ENCODE data around the gene AKAP10.

AKAP10 gene

DNA sequence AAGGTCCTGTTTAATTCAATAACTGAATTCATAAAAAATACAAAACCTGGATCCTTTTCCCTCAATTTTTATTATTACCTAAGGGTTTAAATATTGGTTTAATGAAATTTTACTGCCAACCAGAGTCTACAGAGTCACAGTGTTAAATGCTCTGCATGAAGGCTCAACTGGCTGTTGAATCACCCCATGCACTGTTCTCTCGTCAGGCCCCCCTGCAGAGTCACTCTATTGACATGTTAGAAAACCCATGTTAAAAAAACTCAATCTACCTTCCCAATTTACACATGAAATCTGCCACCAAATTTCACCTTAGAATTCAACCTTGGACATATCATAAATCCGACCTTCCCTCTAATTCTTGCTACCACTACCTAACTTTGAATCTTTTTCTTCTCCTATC lies 66.6 kb downstream of the AKAP10 start:
- ChIA-PET POLR2A (no interaction called here), CTCF (no interaction called here)
- no peak overlapping the region for H3K4me3 ChIP-seq (ENCODE audit: low read depth, low read length)
- TF ChIP-seq, protein P1, sequence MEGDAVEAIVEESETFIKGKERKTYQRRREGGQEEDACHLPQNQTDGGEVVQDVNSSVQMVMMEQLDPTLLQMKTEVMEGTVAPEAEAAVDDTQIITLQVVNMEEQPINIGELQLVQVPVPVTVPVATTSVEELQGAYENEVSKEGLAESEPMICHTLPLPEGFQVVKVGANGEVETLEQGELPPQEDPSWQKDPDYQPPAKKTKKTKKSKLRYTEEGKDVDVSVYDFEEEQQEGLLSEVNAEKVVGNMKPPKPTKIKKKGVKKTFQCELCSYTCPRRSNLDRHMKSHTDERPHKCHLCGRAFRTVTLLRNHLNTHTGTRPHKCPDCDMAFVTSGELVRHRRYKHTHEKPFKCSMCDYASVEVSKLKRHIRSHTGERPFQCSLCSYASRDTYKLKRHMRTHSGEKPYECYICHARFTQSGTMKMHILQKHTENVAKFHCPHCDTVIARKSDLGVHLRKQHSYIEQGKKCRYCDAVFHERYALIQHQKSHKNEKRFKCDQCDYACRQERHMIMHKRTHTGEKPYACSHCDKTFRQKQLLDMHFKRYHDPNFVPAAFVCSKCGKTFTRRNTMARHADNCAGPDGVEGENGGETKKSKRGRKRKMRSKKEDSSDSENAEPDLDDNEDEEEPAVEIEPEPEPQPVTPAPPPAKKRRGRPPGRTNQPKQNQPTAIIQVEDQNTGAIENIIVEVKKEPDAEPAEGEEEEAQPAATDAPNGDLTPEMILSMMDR (IDR thresholded peaks at IDR 0.05; ENCODE audit: insufficient read depth, low read length, missing control alignments): no peak
- no peak for DNase-seq (ENCODE audit: low read depth, low spot score)

DNA sequence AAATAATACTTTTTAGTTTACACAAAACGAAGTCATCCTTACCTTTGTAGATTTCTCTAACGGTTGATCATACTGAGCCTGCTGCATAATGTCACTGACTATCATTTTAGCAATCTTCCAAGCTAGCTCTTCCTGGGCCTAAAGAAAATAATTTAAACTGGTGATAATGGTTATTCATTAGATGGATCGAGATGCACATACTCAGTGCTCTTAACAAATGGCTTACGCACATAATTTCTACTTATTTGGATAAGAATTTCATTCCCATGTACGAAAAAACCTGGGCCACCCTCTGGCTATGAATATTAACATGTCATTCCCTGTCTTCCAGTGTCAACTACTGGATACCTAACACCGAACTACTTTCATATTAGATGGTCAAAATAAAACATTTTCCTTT lies 68.5 kb downstream of the AKAP10 start:
- TF ChIP-seq, protein P1 (IDR thresholded peaks at IDR 0.05; ENCODE audit: insufficient read depth, low read length, missing control alignments): no peak
- no peak for DNase-seq (ENCODE audit: low read depth, low spot score)
- CTCF ChIA-PET: interaction anchor here (1.0 kb wide), 1 partner anchor 8 kb away, joined by 3 read pairs; no protein-coding TSS in a partner anchor
- H3K4me3 ChIP-seq (ENCODE audit: low read depth, low read length): no peak overlapping the region
- POLR2A ChIA-PET: no interaction called here

DNA sequence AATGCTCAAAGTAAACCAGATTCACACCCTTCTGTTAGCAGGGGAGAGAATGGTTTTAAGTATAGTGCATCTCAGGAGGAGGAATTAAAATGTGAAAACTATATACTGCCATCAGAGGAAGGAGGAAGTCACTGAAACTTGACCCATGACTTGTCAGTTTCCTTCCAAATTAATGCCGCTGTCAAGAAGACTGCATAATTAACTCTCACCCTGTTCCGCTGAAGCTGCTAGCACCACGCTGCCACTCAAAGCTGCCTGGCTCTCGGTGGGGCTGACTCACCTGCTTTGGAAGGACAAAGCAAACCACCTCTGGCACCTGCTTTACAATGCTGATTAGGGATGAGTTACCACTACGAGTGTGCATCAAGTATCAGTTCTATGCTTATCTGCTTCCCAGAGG lies 72.1 kb downstream of the AKAP10 start:
- CTCF ChIA-PET: no interaction called here
- H3K4me3 ChIP-seq (ENCODE audit: low read depth, low read length): no peak overlapping the region
- no peak for DNase-seq (ENCODE audit: low read depth, low spot score)
- TF ChIP-seq, protein P1 (IDR thresholded peaks at IDR 0.05; ENCODE audit: insufficient read depth, low read length, missing control alignments): no peak
- POLR2A ChIA-PET: no interaction called here

DNA sequence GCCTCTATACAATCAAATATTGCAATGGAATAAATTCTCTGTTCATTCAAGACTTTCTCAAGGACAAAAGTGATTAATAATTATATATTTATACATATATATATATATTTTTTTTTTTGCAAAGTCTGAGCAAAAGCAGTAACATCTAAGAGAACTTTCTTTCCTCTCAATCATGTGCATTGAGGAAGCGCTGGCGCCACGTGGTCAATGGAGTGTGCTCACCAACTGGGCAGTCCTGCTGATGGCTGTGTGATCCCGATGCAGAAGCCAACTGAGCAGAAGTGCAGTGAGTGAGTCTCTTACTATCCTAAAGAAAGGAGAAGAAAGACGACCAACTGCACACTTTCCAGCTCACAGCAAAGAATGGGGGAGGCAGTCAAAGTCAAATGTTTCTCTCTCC lies 72.7 kb downstream of the AKAP10 start:
- CTCF ChIA-PET: no interaction called here
- TF ChIP-seq, protein P1 (IDR thresholded peaks at IDR 0.05; ENCODE audit: insufficient read depth, low read length, missing control alignments): no peak

DNA sequence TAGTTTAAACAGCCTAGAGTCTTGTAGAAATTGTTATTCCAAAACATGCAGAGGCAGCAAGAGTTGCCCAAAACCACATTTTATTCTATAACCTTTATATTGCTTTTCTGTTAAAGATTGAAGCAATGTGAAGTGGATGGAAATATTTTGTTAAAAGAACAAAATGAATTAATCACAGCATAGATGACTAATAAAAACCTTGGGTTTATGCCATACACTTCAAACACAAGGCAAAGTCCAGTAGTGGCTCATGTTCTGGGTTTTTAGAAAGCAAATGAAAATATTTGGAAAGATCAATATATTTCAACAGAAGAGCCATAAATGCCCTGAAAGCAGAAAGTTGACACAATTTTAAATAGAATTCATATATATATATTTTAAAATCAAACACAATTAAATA lies 73.2 kb downstream of the AKAP10 start:
- H3K4me3 ChIP-seq (ENCODE audit: low read depth, low read length): no peak overlapping the region
- DNase-seq (ENCODE audit: low read depth, low spot score): no peak
- TF ChIP-seq, protein P1 (IDR thresholded peaks at IDR 0.05; ENCODE audit: insufficient read depth, low read length, missing control alignments): no peak
- POLR2A ChIA-PET: no interaction called here
- CTCF ChIA-PET: no interaction called here

More for the DNA sequence above, 72.7 kb downstream of the AKAP10 start:
- no peak for DNase-seq (ENCODE audit: low read depth, low spot score)
- H3K4me3 ChIP-seq (ENCODE audit: low read depth, low read length): no peak overlapping the region
- POLR2A ChIA-PET: no interaction called here

DNA sequence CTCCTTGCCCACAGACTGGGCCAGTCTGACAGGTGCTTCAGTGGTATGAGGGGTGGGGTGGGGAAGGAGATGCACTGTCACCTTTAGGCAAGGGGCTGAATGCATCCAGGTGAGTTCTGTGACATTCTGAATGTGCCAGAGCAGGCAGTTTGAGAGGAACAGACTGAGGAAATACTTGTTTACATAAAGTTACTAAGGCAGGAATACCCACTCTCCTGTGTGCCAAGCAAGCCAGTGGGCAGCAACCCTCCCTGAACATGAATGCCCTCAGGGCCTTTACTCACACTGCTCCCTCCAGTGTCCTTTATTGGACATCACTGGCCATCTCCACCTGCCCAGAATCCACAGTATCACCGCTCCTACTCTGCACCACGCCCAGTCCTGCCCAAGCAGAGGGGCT lies 76.8 kb downstream of the AKAP10 start:
- POLR2A ChIA-PET: no interaction called here
- DNase-seq (ENCODE audit: low read depth, low spot score): no peak
- CTCF ChIA-PET: interaction anchor here (0.8 kb wide), 1 partner anchor 9 kb away, joined by 3 read pairs; no protein-coding TSS in a partner anchor
- H3K4me3 ChIP-seq (ENCODE audit: low read depth, low read length): no peak overlapping the region
- TF ChIP-seq, protein P1 (IDR thresholded peaks at IDR 0.05; ENCODE audit: insufficient read depth, low read length, missing control alignments): no peak
